Lung microvascular endothelial cell (primary cell): ENCODE measurements around the gene ITM2B. TPM values are rescaled to one million over a fixed set of nuclear protein-coding genes. Genes with fewer than 3 reads are reported as not detected.

Experiments used
- DNase-seq, 2 donors: peaks; one replicate each; pipeline versions ENCODE4 v3.0.0 to v3.0.0-alpha.2; 2010; ENCODE audit warnings: low read depth in 2 of 2
- total RNA-seq: library from RNA; depleted of rRNA; stranded (reverse); fragments of >200 nt; gene quantifications from 2 replicates; pipeline ENCODE4 v1.2.1, GENCODE V29; 2014

Gene ITM2B
- total RNA-seq, 1 donor from 2014 or later = 400 TPM

- no peak for DNase-seq
Measured at GRCh38 chr13:48258430-48258829, 25.4 kb downstream of the ITM2B start.

GRCh38 chr13:48260970-48261369, 28.0 kb downstream of the ITM2B start:
- no peak for DNase-seq

- DNase-seq = peak in 1 of 2 donors; percentile 23
Measured at GRCh38 chr13:48263196-48263595, 30.2 kb downstream of the ITM2B start.

GRCh38 chr13:48264058-48264457, 31.1 kb downstream of the ITM2B start:
- DNase-seq = no peak

- no peak for DNase-seq
Measured at GRCh38 chr13:48265217-48265815, 32.3 kb downstream of the ITM2B start.

- no peak for DNase-seq
Measured at GRCh38 chr13:48266150-48266549, 33.1 kb downstream of the ITM2B start.

- DNase-seq = no peak
Measured at GRCh38 chr13:48266701-48267639, 34.0 kb downstream of the ITM2B start.

GRCh38 chr13:48268019-48268418, 35.0 kb downstream of the ITM2B start:
- no peak for DNase-seq

GRCh38 chr13:48273346-48273745, 40.3 kb downstream of the ITM2B start:
- no peak for DNase-seq

GRCh38 chr13:48275507-48275906, 42.5 kb downstream of the ITM2B start:
- no peak for DNase-seq

GRCh38 chr13:48278806-48279205, 45.8 kb downstream of the ITM2B start:
- peak; percentile 73 to 85 for DNase-seq

- no peak for DNase-seq
Measured at GRCh38 chr13:48281556-48281955, 48.5 kb downstream of the ITM2B start.

GRCh38 chr13:48291730-48292129, 58.7 kb downstream of the ITM2B start:
- DNase-seq = no peak

GRCh38 chr13:48292650-48293049, 59.6 kb downstream of the ITM2B start:
- DNase-seq = no peak

GRCh38 chr13:48294653-48295052, 61.6 kb downstream of the ITM2B start:
- no peak for DNase-seq

- no peak for DNase-seq
Measured at GRCh38 chr13:48295271-48295670, 62.3 kb downstream of the ITM2B start.

- DNase-seq = no peak
Measured at GRCh38 chr13:48296528-48296927, 63.5 kb downstream of the ITM2B start.

- no peak for DNase-seq
Measured at GRCh38 chr13:48297131-48297786, 64.3 kb downstream of the ITM2B start.

- DNase-seq = no peak
Measured at GRCh38 chr13:48299591-48299990, 66.6 kb downstream of the ITM2B start.

GRCh38 chr13:48302871-48303358, 69.9 kb downstream of the ITM2B start:
- no peak for DNase-seq

GRCh38 chr13:48303359-48304142, 70.5 kb downstream of the ITM2B start, which contains the start of gene RB1:
TSS of gene RB1 (plus strand) at chr13:48303751. CDS start at chr13:48303913, 162 bp downstream.
- peak; percentile 95 for DNase-seq
